Measurements from ENCODE around the gene ST6GAL2. TPM values are rescaled to one million over a fixed set of nuclear protein-coding genes. Genes with fewer than 3 reads are reported as not detected.

Gene ST6GAL2
- polyA plus RNA-seq, 1 donor from 2014 or later: 22.1 TPM

DNA sequence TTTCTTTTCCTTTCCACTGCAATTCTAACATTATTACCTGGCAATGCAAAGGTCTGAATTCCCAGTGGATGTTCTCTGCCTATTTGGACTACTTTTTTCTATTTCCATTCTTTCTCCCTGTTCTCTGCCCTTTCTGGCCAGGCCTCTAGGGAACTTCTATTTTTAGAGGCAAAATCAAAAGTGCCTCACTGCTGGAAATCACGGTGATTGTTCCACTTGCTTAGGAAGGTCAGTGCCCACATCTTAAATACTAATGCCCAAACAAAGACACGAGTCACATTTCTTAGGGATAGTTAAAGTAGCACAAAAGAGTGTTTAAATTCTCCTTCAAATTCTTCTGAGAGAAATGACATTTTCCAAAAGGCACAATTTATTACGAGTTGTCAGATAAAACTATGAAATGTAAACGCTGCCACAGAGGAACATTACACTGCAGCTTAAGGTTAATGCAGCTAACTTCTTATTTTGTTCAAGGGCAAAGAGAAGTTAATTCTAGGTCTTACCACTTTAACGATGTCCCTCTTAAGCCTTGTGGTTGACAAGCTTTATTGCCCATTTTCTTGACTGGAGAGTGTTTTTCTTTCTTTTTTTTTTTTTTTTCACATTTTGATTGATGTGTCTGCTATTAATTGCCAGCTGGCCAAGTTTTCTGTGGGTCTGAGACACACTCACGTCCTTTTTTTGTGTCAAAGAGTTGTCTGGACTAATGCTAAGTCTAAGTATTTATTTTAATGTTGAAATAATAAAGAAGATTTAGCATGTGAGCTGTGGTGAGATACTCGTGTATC is 34.7 kb downstream of the ST6GAL2 start:
- peak overlapping the region; percentile 12 for H3K4me2 ChIP-seq (ENCODE audit: low read length)
- no peak overlapping the region for H2AFZ ChIP-seq (ENCODE audit: low read depth, low read length)
- H3K9me3 ChIP-seq (ENCODE audit: low read length): no peaks in the 10 kb centered on the region
- peaks cover 6% of the 10 kb centered on the region for H3F3A ChIP-seq (ENCODE audit: insufficient read depth, low read length, poor library complexity, severe bottlenecking)
- peak overlapping the region; percentile 16 for H3K4me3 ChIP-seq (ENCODE audit: low read length)
- H4K20me1 ChIP-seq (ENCODE audit: insufficient read depth): no peaks in the 10 kb centered on the region
- H3K79me2 ChIP-seq (replicated peaks; ENCODE audit: insufficient read depth, low read length): no peaks in the 10 kb centered on the region
- H3K36me3 ChIP-seq (ENCODE audit: insufficient read depth, low read length): no peaks in the 10 kb centered on the region
- no peaks in the 10 kb centered on the region for H3K9me2 ChIP-seq (ENCODE audit: insufficient read depth, low read length)
- TF ChIP-seq RAD21 (conservative IDR thresholded peaks at IDR 0.05) (no peak), EP300 (conservative IDR thresholded peaks at IDR 0.05; ENCODE audit: poor library complexity, severe bottlenecking) (no peak), POLR2AphosphoS5 (IDR thresholded peaks at IDR 0.05) (no peak), MXI1 (conservative IDR thresholded peaks at IDR 0.05; ENCODE audit: poor library complexity, severe bottlenecking) (no peak), TAF1 (IDR thresholded peaks at IDR 0.05; ENCODE audit: low read depth) (no peak), EZH2 (IDR thresholded peaks at IDR 0.05; ENCODE audit: borderline replicate concordance, insufficient read depth, low read length, poor library complexity, severe bottlenecking) (no peak), SMC3 (conservative IDR thresholded peaks at IDR 0.05; ENCODE audit: poor library complexity) (no peak)
- TF ChIP-seq, protein P1, sequence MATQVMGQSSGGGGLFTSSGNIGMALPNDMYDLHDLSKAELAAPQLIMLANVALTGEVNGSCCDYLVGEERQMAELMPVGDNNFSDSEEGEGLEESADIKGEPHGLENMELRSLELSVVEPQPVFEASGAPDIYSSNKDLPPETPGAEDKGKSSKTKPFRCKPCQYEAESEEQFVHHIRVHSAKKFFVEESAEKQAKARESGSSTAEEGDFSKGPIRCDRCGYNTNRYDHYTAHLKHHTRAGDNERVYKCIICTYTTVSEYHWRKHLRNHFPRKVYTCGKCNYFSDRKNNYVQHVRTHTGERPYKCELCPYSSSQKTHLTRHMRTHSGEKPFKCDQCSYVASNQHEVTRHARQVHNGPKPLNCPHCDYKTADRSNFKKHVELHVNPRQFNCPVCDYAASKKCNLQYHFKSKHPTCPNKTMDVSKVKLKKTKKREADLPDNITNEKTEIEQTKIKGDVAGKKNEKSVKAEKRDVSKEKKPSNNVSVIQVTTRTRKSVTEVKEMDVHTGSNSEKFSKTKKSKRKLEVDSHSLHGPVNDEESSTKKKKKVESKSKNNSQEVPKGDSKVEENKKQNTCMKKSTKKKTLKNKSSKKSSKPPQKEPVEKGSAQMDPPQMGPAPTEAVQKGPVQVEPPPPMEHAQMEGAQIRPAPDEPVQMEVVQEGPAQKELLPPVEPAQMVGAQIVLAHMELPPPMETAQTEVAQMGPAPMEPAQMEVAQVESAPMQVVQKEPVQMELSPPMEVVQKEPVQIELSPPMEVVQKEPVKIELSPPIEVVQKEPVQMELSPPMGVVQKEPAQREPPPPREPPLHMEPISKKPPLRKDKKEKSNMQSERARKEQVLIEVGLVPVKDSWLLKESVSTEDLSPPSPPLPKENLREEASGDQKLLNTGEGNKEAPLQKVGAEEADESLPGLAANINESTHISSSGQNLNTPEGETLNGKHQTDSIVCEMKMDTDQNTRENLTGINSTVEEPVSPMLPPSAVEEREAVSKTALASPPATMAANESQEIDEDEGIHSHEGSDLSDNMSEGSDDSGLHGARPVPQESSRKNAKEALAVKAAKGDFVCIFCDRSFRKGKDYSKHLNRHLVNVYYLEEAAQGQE (IDR thresholded peaks at IDR 0.05; ENCODE audit: borderline replicate concordance): no peak
- TF ChIP-seq, protein P2, sequence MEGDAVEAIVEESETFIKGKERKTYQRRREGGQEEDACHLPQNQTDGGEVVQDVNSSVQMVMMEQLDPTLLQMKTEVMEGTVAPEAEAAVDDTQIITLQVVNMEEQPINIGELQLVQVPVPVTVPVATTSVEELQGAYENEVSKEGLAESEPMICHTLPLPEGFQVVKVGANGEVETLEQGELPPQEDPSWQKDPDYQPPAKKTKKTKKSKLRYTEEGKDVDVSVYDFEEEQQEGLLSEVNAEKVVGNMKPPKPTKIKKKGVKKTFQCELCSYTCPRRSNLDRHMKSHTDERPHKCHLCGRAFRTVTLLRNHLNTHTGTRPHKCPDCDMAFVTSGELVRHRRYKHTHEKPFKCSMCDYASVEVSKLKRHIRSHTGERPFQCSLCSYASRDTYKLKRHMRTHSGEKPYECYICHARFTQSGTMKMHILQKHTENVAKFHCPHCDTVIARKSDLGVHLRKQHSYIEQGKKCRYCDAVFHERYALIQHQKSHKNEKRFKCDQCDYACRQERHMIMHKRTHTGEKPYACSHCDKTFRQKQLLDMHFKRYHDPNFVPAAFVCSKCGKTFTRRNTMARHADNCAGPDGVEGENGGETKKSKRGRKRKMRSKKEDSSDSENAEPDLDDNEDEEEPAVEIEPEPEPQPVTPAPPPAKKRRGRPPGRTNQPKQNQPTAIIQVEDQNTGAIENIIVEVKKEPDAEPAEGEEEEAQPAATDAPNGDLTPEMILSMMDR (IDR thresholded peaks at IDR 0.05; ENCODE audit: poor library complexity, severe bottlenecking): no peak
- H3K27ac ChIP-seq (ENCODE audit: low read length): no peak overlapping the region
- H3K9ac ChIP-seq (ENCODE audit: low read length): no peak overlapping the region
- H3K27me3 ChIP-seq (ENCODE audit: insufficient read depth, low read depth, low read length): no peaks in the 10 kb centered on the region

DNA sequence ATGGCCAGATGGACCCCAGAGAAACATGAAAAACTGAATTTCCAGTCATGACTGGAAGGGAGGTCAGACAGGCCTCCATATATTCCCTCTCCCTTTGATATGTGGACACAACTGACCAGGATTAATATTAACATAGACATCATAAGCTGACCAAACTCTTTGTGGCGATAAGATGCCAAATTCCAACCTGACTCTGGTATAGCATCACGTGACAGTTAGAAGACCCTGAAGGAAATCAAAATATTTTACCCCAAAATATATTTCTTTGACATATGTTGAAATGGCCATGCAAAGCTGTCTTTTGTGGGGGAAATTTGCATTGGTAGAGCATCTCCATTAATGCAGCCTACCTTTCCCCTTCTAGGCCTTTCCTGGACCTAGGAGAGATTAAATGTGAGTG is 36.7 kb downstream of the ST6GAL2 start:
- H3K79me2 ChIP-seq (replicated peaks; ENCODE audit: insufficient read depth, low read length): no peaks in the 10 kb centered on the region
- no peaks in the 10 kb centered on the region for H3K36me3 ChIP-seq (ENCODE audit: insufficient read depth, low read length)
- no peak overlapping the region for H3K4me2 ChIP-seq (ENCODE audit: low read length)
- peaks cover 6% of the 10 kb centered on the region for H3F3A ChIP-seq (ENCODE audit: insufficient read depth, low read length, poor library complexity, severe bottlenecking)
- H3K27ac ChIP-seq (ENCODE audit: low read length): no peak overlapping the region
- no peaks in the 10 kb centered on the region for H4K20me1 ChIP-seq (ENCODE audit: insufficient read depth)
- no peaks in the 10 kb centered on the region for H3K27me3 ChIP-seq (ENCODE audit: insufficient read depth, low read depth, low read length)
- H3K4me3 ChIP-seq (ENCODE audit: low read length): no peak overlapping the region
- H2AFZ ChIP-seq (ENCODE audit: low read depth, low read length): no peak overlapping the region
- no peak overlapping the region for H3K9ac ChIP-seq (ENCODE audit: low read length)
- H3K9me3 ChIP-seq (ENCODE audit: low read length): no peaks in the 10 kb centered on the region
- TF ChIP-seq SMC3 (conservative IDR thresholded peaks at IDR 0.05; ENCODE audit: poor library complexity): no peak
- no peaks in the 10 kb centered on the region for H3K9me2 ChIP-seq (ENCODE audit: insufficient read depth, low read length)

All from neural cell (in vitro differentiated cells).